Kidney capillary endothelial cell (primary cell): Measurements from ENCODE around the gene PCDHB7.
"Not testable (repeated sequence)": the region's sequence is repeated elsewhere in the genome, so short reads cannot be mapped to it uniquely, and the experiment has no call there.

Experiments used
- DNase-seq: peaks from one replicate; pipeline ENCODE4 v3.0.0-alpha.2; 2018; ENCODE audit warnings: low spot score

Gene PCDHB7

DNA sequence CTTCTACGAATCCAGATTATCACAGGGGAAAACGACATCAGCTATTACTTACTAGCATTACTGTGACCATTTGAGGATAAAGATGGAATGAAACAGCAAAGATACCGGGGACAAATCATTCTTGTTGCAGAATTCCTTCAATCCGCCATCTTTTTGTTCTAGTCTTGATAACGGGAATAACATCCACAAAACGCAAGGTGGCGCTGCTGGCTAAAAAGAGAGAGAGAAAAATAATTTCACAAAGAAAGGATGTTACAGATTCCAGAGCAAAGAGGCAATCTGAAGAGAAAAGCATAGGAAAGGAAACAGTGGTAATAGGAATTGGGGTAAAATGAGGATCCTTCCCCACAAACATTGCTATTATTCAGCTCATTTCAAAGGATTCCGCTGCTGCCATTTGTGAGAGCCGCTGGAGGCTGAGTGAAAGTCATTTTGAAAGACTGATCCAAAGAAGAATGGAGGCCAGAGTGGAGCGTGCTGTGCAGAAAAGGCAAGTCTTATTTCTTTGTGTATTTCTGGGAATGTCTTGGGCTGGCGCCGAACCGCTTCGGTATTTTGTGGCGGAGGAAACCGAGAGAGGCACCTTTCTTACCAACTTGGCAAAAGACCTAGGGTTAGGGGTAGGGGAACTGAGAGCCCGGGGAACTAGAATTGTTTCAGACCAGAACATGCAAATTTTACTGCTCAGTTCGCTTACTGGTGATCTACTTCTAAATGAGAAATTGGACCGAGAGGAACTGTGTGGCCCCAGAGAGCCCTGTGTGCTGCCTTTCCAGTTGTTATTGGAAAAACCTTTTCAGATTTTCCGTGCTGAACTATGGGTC is at the start of gene PCDHB7:
Gene PCDHB7 (plus strand): TSS at position 264 of the 824 bp plus-strand sequence. CDS start 192 bp downstream, at position 456.
- no peak for DNase-seq

DNA sequence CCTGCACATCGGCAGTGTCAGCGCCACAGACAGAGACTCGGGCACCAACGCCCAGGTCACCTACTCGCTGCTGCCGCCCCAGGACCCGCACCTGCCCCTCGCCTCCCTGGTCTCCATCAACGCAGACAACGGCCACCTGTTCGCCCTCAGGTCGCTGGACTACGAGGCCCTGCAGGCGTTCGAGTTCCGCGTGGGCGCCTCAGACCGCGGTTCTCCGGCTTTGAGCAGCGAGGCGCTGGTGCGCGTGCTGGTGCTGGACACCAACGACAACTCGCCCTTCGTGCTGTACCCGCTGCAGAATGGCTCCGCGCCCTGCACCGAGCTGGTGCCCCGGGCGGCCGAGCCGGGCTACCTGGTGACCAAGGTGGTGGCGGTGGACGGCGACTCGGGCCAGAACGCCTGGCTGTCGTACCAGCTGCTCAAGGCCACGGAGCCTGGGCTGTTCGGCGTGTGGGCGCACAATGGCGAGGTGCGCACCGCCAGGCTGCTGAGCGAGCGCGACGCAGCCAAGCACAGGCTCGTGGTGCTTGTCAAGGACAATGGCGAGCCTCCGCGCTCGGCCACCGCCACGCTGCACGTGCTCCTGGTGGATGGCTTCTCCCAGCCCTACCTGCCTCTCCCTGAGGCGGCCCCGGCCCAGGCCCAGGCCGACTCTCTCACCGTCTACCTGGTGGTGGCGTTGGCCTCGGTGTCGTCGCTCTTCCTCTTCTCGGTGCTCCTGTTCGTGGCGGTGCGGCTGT is 48.9 kb upstream of the PCDHB7 start:
- not testable (repeated sequence) for DNase-seq

DNA sequence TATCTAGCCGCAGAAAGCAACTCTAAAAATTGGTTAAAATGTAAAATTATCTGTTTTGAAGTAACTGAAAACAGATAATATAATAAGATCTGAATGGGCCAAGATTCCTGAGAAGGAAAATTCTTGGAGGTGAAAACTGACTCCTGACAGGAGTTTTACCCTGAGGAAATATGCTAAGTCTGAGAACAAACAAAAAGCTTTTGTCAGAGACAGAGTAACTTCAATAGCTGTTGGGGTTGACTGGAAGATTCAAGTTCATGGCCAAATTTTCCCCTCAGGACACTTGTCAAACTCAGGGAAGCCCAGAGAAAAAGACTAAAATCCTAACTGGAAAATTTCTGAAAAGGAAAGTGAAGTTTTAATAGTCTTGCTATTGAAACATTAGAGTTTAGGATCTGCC is 45.1 kb upstream of the PCDHB7 start:
- DNase-seq = no peak

DNA sequence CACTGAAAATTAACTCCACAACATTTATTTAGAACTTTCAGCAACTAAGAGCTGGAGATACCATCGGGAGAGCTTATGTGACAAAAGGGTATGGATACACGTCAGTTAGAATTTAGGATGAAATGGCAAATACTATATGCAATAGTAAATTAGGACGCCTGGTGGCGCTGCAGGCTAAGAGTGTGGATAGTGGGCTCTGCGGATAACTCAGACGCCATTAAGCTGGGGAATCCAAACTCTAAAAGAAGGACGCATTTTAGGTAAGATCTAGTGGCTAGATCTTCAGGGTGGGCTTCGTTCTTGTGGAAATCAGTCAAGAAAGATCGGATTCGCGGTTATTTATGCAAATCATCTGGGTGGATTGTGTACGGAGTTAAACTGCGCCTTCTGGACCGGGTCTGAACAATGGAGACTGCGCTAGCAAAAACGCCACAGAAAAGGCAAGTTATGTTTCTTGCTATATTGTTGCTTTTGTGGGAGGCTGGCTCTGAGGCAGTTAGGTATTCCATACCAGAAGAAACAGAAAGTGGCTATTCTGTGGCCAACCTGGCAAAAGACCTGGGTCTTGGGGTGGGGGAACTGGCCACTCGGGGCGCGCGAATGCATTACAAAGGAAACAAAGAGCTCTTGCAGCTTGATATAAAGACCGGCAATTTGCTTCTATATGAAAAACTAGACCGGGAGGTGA is 37.3 kb upstream of the PCDHB7 start, which contains the start of gene PCDHB5:
Gene PCDHB5 (plus strand): TSS at position 177 of the 688 bp plus-strand sequence. CDS start 229 bp downstream, at position 406.
- DNase-seq = no peak

DNA sequence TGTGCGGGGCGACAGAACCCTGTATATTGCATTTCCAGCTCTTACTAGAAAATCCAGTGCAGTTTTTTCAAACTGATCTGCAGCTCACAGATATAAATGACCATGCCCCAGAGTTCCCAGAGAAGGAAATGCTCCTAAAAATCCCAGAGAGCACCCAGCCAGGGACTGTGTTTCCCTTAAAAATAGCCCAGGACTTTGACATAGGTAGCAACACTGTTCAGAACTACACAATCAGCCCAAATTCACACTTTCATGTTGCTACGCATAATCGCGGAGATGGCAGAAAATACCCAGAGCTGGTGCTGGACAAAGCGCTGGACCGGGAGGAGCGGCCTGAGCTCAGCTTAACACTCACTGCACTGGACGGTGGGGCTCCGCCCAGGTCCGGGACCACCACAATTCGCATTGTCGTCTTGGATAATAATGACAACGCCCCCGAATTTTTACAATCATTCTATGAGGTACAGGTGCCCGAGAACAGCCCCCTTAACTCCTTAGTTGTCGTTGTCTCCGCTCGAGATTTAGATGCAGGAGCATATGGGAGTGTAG is 36.7 kb upstream of the PCDHB7 start:
- DNase-seq = no peak

DNA sequence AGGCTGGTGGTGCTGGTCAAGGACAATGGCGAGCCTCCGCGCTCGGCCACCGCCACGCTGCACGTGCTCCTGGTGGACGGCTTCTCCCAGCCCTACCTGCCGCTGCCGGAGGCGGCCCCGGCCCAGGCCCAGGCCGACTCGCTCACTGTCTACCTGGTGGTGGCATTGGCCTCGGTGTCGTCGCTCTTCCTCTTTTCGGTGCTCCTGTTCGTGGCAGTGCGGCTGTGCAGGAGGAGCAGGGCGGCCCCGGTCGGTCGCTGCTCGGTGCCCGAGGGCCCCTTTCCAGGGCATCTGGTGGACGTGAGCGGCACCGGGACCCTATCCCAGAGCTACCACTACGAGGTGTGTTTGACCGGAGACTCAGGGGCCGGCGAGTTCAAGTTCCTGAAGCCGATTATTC is 35.1 kb upstream of the PCDHB7 start:
- DNase-seq = not testable (repeated sequence)

DNA sequence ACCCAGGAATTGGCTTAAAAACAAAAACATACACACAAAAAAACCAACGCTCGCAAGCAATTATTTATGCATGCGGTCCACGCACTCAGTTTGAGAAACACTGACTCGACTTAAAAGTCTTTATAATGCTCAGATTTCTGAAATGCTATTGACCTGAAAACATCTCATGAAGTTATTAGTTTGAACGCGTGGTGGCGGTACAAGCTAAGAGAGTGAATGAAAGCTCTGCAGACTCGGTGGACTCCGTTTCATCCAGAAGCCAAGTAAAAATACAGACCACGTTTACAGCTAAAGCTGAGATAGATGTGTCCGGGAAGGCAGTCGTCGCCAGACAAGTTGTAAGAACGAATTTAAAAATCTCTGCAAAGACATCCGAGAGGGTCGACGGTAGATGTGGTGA is 22.6 kb upstream of the PCDHB7 start, which contains the start of gene PCDHB6:
Gene PCDHB6 (plus strand): TSS at position 246 of the 400 bp plus-strand sequence. CDS start 201 bp downstream, outside the sequence.
- peak; percentile 0 for DNase-seq

DNA sequence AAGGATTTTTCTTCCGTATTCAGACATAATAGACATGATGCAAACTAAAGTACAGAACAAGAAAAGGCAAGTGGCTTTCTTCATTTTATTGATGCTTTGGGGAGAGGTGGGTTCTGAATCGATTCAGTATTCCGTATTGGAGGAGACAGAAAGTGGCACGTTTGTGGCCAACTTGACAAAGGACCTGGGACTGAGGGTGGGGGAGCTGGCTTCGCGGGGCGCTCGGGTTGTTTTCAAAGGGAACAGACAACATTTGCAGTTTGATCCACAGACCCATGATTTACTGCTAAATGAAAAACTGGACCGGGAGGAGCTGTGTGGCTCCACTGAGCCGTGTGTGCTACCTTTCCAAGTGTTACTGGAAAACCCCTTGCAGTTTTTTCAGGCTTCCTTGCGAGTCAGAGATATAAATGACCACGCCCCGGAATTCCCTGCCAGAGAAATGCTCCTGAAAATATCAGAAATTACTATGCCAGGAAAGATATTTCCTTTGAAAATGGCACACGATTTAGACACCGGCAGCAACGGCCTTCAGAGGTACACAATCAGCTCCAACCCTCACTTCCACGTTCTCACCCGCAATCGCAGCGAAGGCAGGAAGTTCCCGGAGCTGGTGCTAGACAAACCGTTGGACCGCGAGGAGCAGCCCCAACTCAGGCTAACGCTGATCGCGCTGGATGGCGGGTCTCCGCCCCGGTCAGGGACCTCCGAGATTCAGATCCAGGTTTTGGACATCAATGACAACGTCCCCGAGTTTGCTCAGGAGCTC is 22.0 kb upstream of the PCDHB7 start:
- no peak for DNase-seq

DNA sequence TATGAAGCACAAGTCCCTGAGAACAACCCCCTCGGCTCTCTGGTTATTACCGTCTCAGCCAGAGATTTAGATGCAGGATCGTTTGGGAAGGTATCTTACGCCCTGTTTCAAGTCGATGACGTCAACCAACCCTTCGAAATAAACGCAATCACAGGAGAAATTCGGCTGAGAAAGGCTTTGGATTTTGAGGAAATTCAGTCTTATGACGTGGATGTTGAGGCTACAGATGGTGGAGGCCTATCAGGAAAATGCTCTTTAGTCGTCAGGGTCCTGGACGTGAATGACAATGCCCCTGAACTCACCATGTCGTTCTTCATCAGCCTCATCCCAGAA is 21.5 kb upstream of the PCDHB7 start:
- DNase-seq = no peak

DNA sequence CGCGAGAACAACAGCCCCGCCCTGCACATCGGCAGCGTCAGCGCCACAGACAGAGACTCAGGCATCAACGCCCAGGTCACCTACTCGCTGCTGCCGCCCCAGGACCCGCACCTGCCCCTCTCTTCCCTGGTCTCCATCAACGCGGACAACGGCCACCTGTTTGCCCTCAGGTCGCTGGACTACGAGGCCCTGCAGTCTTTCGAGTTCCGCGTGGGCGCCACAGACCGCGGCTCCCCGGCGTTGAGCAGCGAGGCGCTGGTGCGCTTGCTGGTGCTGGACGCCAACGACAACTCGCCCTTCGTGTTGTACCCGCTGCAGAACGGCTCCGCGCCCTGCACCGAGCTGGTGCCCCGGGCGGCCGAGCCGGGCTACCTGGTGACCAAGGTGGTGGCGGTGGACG is 20.8 kb upstream of the PCDHB7 start:
- DNase-seq = not testable (repeated sequence)

DNA sequence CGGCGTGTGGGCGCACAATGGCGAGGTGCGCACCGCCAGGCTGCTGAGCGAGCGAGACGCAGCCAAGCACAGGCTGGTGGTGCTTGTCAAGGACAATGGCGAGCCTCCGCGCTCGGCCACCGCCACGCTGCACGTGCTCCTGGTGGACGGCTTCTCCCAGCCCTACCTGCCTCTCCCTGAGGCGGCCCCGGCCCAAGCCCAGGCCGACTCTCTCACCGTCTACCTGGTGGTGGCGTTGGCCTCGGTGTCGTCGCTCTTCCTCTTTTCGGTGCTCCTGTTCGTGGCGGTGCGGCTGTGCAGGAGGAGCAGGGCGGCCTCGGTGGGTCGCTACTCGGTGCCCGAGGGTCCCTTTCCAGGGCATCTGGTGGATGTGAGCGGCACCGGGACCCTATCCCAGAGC is 20.3 kb upstream of the PCDHB7 start:
- not testable (repeated sequence) for DNase-seq

DNA sequence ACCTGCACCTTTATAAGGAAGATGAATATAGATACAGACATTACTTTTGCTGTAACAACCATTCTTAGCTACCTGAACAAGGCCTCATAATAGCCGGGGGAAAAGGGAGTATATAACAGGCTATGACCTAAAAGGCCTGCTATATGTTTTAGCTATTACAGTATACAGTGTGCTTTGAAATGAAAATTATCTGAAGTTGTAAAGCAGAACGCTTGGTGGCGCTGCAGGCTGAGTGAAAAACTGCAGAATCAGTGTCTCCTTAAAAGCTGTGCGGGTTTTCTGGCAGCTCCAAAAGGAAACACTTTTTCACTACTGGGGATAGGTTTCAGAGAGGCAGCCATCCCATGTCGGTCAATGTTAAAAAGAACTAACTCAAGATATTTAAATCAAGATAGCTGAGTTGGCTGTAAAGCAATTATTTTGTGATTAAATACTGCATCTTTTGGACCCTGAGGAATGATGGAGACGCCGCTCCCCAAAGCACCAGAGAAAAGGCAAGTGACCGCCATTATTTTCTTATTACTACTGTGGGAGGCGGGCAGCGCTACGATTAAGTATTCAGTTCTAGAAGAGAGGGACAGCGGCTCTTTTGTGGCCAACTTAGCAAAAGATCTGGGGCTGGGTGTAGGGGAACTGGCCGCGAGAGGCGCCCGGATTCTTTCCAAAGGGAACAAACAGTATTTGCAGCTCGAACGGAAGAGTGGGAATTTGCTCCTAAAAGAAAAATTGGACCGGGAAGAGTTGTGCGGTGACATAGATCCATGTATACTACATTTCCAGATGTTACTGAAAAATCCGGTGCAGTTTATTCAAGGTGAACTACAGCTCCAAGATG is 16.7 kb upstream of the PCDHB7 start:
- DNase-seq = no peak

DNA sequence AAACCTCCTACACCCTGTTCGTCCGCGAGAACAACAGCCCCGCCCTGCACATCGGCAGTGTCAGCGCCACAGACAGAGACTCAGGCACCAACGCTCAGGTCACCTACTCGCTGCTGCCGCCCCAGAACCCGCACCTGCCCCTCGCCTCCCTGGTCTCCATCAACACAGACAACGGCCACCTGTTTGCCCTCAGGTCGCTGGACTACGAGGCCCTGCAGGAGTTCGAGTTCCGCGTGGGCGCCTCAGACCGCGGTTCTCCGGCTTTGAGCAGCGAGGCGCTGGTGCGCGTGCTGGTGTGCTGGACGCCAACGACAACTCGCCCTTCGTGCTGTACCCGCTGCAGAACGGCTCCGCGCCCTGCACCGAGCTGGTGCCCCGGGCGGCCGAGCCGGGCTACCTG is 15.1 kb upstream of the PCDHB7 start:
- DNase-seq = not testable (repeated sequence)

DNA sequence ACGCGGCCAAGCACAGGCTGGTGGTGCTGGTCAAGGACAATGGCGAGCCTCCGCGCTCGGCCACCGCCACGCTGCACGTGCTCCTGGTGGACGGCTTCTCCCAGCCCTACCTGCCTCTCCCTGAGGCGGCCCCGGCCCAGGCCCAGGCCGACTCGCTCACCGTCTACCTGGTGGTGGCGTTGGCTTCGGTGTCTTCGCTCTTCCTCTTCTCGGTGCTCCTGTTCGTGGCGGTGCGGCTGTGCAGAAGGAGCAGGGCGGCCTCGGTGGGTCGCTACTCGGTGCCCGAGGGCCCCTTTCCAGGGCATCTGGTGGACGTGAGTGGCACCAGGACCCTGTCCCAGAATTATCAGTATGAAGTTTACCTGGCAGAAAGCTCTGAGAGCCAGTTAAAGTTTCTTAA is 14.5 kb upstream of the PCDHB7 start:
- DNase-seq = not testable (repeated sequence)

DNA sequence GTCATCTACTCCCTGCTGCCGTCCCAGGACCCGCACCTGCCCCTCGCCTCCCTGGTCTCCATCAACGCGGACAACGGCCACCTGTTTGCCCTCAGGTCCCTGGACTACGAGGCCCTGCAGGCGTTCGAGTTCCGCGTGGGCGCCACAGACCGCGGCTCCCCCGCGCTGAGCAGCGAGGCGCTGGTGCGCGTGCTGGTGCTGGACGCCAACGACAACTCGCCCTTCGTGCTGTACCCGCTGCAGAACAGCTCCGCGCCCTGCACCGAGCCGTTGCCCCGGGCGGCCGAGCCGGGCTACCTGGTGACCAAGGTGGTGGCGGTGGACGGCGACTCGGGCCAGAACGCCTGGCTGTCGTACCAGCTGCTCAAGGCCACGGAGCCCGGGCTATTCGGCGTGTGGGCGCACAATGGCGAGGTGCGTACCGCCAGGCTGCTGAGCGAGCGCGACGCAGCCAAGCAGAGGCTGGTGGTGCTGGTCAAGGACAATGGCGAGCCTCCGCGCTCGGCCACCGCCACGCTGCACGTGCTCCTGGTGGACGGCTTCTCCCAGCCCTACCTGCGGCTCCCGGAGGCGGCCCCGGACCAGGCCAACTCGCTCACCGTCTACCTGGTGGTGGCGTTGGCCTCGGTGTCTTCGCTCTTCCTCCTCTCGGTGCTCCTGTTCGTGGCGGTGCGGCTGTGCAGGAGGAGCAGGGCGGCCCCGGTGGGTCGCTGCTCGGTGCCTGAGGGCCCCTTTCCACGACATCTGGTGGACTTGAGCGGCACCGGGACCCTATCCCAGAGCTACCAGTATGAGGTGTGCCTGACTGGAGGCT is 2.1 kb downstream of the PCDHB7 start:
- not testable (repeated sequence) for DNase-seq

DNA sequence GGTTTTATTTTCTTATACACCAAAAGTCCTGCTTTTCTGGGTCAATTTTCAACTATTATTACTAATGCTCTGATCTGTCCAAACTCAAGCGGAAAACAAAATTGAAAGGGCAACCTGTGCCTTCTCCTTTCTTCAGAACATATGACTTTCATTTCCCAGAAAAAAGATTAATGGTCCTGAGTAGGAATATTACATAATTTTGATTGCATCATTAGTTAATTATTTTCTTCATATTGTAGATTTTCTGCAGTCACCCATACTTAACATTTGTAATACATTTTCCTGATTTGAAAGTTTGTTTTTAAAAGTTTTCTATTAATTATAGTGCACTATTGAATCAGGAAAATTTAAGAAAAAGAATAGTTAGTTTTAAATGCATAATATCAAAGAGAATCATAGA is 3.5 kb downstream of the PCDHB7 start:
- no peak for DNase-seq

DNA sequence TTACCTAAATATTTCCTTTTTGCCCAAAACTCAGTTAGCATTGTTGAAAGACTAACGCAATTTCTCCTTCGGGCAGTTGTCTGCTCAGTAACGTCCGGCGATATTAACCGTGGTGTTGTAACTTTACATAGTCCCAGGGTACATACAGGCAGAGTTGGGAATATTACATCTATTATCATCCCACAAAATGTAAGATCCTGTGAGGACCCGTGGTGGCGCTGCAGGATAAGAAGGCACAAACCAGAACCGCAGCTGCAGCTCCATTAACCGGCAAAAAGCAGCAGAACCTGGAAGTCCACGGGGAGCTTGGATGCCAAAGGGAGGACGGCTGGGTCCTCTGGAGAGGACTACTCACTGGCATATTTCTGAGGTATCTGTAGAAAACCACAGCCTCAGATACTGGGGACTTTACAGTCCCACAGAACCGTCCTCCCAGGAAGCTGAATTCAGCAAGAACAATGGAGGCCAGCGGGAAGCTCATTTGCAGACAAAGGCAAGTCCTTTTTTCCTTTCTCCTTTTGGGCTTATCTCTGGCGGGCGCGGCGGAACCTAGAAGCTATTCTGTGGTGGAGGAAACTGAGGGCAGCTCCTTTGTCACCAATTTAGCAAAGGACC is 5.2 kb downstream of the PCDHB7 start, which contains the start of gene PCDHB8:
Gene PCDHB8 (plus strand): TSS at position 214 of the 615 bp plus-strand sequence. CDS start 245 bp downstream, at position 459.
- not testable (repeated sequence) for DNase-seq

DNA sequence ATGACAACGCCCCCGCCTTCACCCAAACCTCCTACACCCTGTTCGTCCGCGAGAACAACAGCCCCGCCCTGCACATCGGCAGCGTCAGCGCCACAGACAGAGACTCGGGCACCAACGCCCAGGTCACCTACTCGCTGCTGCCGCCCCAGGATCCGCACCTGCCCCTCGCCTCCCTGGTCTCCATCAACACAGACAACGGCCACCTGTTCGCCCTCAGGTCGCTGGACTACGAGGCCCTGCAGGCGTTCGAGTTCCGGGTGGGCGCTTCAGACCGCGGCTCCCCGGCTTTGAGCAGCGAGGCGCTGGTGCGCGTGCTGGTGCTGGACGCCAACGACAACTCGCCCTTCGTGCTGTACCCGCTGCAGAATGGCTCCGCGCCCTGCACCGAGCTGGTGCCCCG is 6.9 kb downstream of the PCDHB7 start:
- not testable (repeated sequence) for DNase-seq

DNA sequence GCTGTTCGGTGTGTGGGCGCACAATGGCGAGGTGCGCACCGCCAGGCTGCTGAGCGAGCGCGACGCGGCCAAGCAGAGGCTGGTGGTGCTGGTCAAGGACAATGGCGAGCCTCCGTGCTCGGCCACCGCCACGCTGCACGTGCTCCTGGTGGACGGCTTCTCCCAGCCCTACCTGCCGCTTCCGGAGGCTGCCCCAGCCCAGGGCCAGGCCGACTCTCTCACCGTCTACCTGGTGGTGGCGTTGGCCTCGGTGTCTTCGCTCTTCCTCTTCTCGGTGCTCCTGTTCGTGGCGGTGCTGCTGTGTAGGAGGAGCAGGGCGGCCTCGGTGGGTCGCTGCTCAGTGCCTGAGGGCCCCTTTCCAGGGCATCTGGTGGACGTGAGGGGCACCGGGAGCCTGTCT is 7.4 kb downstream of the PCDHB7 start:
- DNase-seq = not testable (repeated sequence)
